Measurements from ENCODE around the gene MRS2.

Gene MRS2

GRCh38 chr6:24402697-24403500, at the start of gene MRS2:
Gene MRS2, plus strand, starts transcription at chr6:24402936. Its CDS starts 111 bp downstream, at chr6:24403047.
- TF ChIP-seq CTCF (IDR thresholded peaks at IDR 0.05), result no peak

- TF ChIP-seq CTCF (IDR thresholded peaks at IDR 0.05), result no peak
Measured at GRCh38 chr6:24353861-24354260, 48.9 kb upstream of the MRS2 start.

- TF ChIP-seq CTCF (IDR thresholded peaks at IDR 0.05), result no peak
Measured at GRCh38 chr6:24355393-24355792, 47.3 kb upstream of the MRS2 start.

GRCh38 chr6:24356310-24356973, 46.3 kb upstream of the MRS2 start:
- no peak for TF ChIP-seq CTCF (IDR thresholded peaks at IDR 0.05)

- TF ChIP-seq CTCF (IDR thresholded peaks at IDR 0.05), result no peak
Measured at GRCh38 chr6:24357336-24358218, 45.2 kb upstream of the MRS2 start, which contains the start of gene DCDC2. Gene DCDC2, minus strand, starts transcription at chr6:24358059. Its CDS starts 309 bp downstream, at chr6:24357750.

- TF ChIP-seq CTCF (IDR thresholded peaks at IDR 0.05), result no peak
Measured at GRCh38 chr6:24358219-24358821, 44.4 kb upstream of the MRS2 start.

All from LNCAP (cell line).